GM13976 (cell line): ENCODE results near the gene RAI14.

Experiments used
- DNase-seq: peaks from one replicate; pipeline ENCODE4 v3.0.0; 2012; ENCODE audit warnings: low spot score
- CTCF ChIP-seq: IDR thresholded peaks from 2 replicates; pipeline ENCODE4 v1.5.1; 2012; ENCODE audit warnings: borderline replicate concordance, mild to moderate bottlenecking; ENCODE audit not compliant: insufficient read depth; ENCODE audit errors: extremely low read depth, missing control alignments, control extremely low read depth
- in situ Hi-C: fragments of 300-500 bp; cut with MboI; formaldehyde crosslinking; loops from one replicate; pipeline ENCODE4 v1.12.0; 2022; ENCODE audit warnings: low sequenced_read_pairs, mixed read lengths, inconsistent platforms; ENCODE audit not compliant: unreplicated experiment

RAI14 gene

GRCh38 chr5:34831303-34831702 lies 175.2 kb downstream of the RAI14 start:
- in situ Hi-C loops = no loop called here
- no peak for DNase-seq
- TF ChIP-seq CTCF = no peak

- no peak for TF ChIP-seq CTCF
- DNase-seq = no peak
- in situ Hi-C loops = no loop called here
Observed at GRCh38 chr5:34832568-34832967, 176.4 kb downstream of the RAI14 start.

GRCh38 chr5:34833090-34833489 lies 177.0 kb downstream of the RAI14 start:
- in situ Hi-C loops = no loop called here
- DNase-seq = no peak
- no peak for TF ChIP-seq CTCF

GRCh38 chr5:34833976-34834793 lies 178.1 kb downstream of the RAI14 start:
- TF ChIP-seq CTCF = no peak
- in situ Hi-C loops = no loop called here
- DNase-seq = no peak

- in situ Hi-C loops = no loop called here
Observed at GRCh38 chr5:34834794-34835089, 178.6 kb downstream of the RAI14 start.

GRCh38 chr5:34835664-34836063 lies 179.5 kb downstream of the RAI14 start:
- TF ChIP-seq CTCF = no peak

More at GRCh38 chr5:34834794-34835089, 178.6 kb downstream of the RAI14 start:
- DNase-seq = no peak
- no peak for TF ChIP-seq CTCF

More at GRCh38 chr5:34835664-34836063, 179.5 kb downstream of the RAI14 start:
- in situ Hi-C loops = no loop called here
- DNase-seq = no peak
